Smooth muscle cell (in vitro differentiated cells): ENCODE measurements around the gene XXYLT1. TPM values are rescaled to one million over a fixed set of nuclear protein-coding genes. Genes with fewer than 3 reads are reported as not detected.

ENCODE experiments used
- DNase-seq: peaks from one replicate; lab custom pipeline; 2025; ENCODE audit not compliant: unreplicated experiment; lab: John Stamatoyannopoulos, UW
- H2AFZ ChIP-seq: fragments of 200-600 bp; sonication (generic); 2 replicates; pipeline ENCODE4 v1.6.0; 2016; ENCODE audit warnings: antibody characterized with exemption, low read depth, mild to moderate bottlenecking
- H3F3A ChIP-seq: fragments of 200-600 bp; sonication (generic); 2 replicates; pipeline ENCODE4 v1.6.0; 2017; ENCODE audit warnings: antibody characterized with exemption, low read depth
- H3K27ac ChIP-seq: fragments of 200-600 bp; sonication (generic); 2 replicates; pipeline ENCODE4 v1.5.1; 2016; ENCODE audit warnings: low read depth, mild to moderate bottlenecking
- H3K27me3 ChIP-seq: fragments of 200-600 bp; sonication (generic); 2 replicates; pipeline ENCODE4 v1.6.1; 2016; ENCODE audit warnings: low read depth, mild to moderate bottlenecking
- H3K36me3 ChIP-seq: fragments of 200-600 bp; sonication (generic); 2 replicates; pipeline ENCODE4 v1.5.1; 2016; ENCODE audit warnings: low read depth
- H3K4me1 ChIP-seq: fragments of 200-600 bp; sonication (generic); 2 replicates; pipeline ENCODE4 v1.5.1; 2016; ENCODE audit warnings: low read depth
- H3K4me2 ChIP-seq: fragments of 200-600 bp; sonication (generic); 2 replicates; pipeline ENCODE4 v1.6.0; 2016; ENCODE audit warnings: mild to moderate bottlenecking
- H3K4me3 ChIP-seq: fragments of 200-600 bp; sonication (generic); 2 replicates; pipeline ENCODE4 v1.5.1; 2016; ENCODE audit warnings: mild to moderate bottlenecking
- H3K79me2 ChIP-seq: fragments of 200-600 bp; sonication (generic); 2 replicates; pipeline ENCODE4 v1.6.0; 2016; ENCODE audit warnings: low read depth, mild to moderate bottlenecking
- H3K9ac ChIP-seq: fragments of 200-600 bp; sonication (generic); 2 replicates; pipeline ENCODE4 v1.6.0; 2016; ENCODE audit warnings: low read depth
- H3K9me3 ChIP-seq: fragments of 200-600 bp; sonication (generic); replicated peaks from 2 replicates; pipeline ENCODE4 v1.5.1; 2016; ENCODE audit warnings: low read depth
- H4K20me1 ChIP-seq: fragments of 200-600 bp; sonication (generic); 2 replicates; pipeline ENCODE4 v1.6.0; 2016; ENCODE audit warnings: low read depth
- CTCF ChIP-seq: fragments of 200-600 bp; sonication (generic); IDR thresholded peaks from 2 replicates; pipeline ENCODE4 v1.5.1; 2017; ENCODE audit warnings: borderline replicate concordance, mild to moderate bottlenecking, antibody characterized with exemption; ENCODE audit not compliant: insufficient read depth, poor library complexity, severe bottlenecking
- WGBS: methylation state at CpG from one replicate; pipeline ENCODE4 v1.1.7; 2016; ENCODE audit warnings: low lambda C conversion rate; 5-methylcytosine and 5-hydroxymethylcytosine counted together
- polyA plus RNA-seq: library from polyadenylated mRNA; unstranded; fragments of >200 nt; fragmentation: Nextera tagmentation; extraction: Ambion mirVana; gene quantifications from 2 replicates; pipeline ENCODE4 v1.2.1, GENCODE V29; 2016
- total RNA-seq: library from RNA; depleted of rRNA; stranded (reverse); fragments of >200 nt; gene quantifications from 2 replicates; pipeline ENCODE4 v1.2.3, GENCODE V29; 2014

XXYLT1 gene
- total and polyA plus RNA-seq, 2 experiments from 2014 or later, result 22.2 to 35.4 TPM

DNA sequence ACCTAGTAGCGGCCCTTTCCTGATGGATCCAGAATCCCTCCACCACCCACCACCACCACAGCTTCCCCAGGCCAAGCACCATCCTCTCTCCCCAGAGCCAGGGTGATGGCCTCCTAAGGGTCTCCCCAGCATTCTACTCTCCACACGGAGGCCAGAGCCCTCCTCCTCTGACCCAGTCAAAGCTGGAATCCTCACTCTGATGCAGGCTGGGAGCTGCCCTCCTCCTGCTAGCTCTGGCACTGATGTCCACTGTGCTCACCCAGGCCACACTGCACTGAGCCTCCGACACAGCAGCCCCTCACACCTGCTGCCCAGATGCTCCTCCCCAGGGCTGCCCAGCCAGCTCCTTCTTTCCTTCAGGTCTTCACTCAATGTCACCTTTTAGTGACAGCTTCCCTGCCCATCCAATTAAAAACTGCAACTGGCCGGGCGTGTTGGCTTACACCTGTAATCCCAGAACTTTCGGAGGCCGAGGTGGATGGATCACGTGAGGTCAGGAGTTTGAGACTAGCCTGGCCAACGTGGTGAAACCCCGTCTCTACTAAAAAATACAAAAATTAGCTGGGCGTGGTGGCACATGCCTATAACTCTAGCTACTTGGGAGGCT is 21.0 kb downstream of the XXYLT1 start:
- H3K27me3 ChIP-seq, result no peaks in the 10 kb centered on the region
- no peak overlapping the region for H2AFZ ChIP-seq
- no peaks in the 10 kb centered on the region for H3K36me3 ChIP-seq
- peaks cover 6% of the 10 kb centered on the region for H3F3A ChIP-seq
- no peaks in the 10 kb centered on the region for H3K9me3 ChIP-seq
- H3K27ac ChIP-seq, result no peak overlapping the region
- DNase-seq, result no peak
- 92% methylated on average over 11 of the region's 11 CpGs for WGBS
- H3K79me2 ChIP-seq, result peaks cover 5% of the 10 kb centered on the region
- no peak overlapping the region for H3K4me3 ChIP-seq
- H4K20me1 ChIP-seq, result no peaks in the 10 kb centered on the region
- H3K9ac ChIP-seq, result no peak overlapping the region
- H3K4me2 ChIP-seq, result no peak overlapping the region
- H3K4me1 ChIP-seq, result peaks cover 18% of the 10 kb centered on the region
- no peak for TF ChIP-seq CTCF

- H3K4me1 ChIP-seq, result peaks cover 17% of the 10 kb centered on the region
- no peak overlapping the region for H3K4me2 ChIP-seq
- DNase-seq, result no peak
- H3F3A ChIP-seq, result peaks cover 6% of the 10 kb centered on the region
- no peaks in the 10 kb centered on the region for H4K20me1 ChIP-seq
- TF ChIP-seq CTCF, result no peak
- H2AFZ ChIP-seq, result no peak overlapping the region
- no peaks in the 10 kb centered on the region for H3K27me3 ChIP-seq
- H3K79me2 ChIP-seq, result peaks cover 5% of the 10 kb centered on the region
- H3K27ac ChIP-seq, result no peak overlapping the region
- H3K36me3 ChIP-seq, result no peaks in the 10 kb centered on the region
- no peak overlapping the region for H3K4me3 ChIP-seq
- no peaks in the 10 kb centered on the region for H3K9me3 ChIP-seq
- H3K9ac ChIP-seq, result no peak overlapping the region
- 96% methylated on average over 21 of the region's 21 CpGs for WGBS
Measured at GRCh38 chr3:195249057-195249770, 21.7 kb downstream of the XXYLT1 start.

DNA sequence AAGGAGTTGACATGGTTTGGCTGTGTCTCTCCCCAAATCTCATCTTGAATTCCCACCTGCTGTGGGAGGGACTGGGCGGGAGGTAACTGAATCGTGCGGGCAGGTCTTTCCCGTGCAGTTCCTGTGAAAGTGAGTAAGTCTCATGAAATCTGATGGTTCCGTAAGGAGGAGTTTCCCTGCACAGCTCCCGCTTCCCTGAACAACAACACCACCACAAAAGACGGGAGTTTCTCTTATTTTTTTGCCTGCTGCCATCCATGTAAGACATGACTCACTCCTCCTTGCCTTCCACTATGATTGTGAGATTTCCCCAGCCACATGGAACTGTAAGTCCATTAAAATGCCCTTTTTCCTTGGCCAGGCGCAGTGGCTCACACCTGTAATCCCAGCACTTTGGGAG is 22.7 kb downstream of the XXYLT1 start:
- Histone ChIP-seq H3K79me2 (no peaks in the 10 kb centered on the region), H3K4me3 (no peak overlapping the region), H3F3A (peaks cover 6% of the 10 kb centered on the region), H4K20me1 (no peaks in the 10 kb centered on the region), H3K9me3 (no peaks in the 10 kb centered on the region), H3K4me1 (peaks cover 12% of the 10 kb centered on the region), H3K36me3 (no peaks in the 10 kb centered on the region), H3K4me2 (no peak overlapping the region), H2AFZ (no peak overlapping the region), H3K9ac (no peak overlapping the region), H3K27me3 (no peaks in the 10 kb centered on the region), H3K27ac (no peak overlapping the region)
- TF ChIP-seq CTCF, result no peak
- 95% methylated on average over 8 of the region's 8 CpGs for WGBS
- DNase-seq, result no peak

DNA sequence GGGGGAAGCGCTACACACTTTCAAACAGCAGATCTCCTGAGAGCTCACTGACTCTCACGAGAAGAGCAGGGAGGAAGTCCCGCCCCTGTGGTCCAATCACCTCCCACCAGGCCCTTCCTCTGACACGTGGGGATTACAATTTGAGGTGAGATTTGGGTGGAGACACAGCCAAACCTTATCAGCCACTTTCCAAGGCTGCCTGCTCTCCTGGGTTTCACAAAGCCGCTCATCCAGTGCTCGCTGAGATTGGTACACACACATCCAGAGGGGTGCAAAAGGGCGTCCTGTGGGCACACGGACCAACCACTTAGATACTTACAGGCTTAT is 23.1 kb downstream of the XXYLT1 start:
- Histone ChIP-seq H2AFZ (no peak overlapping the region), H3K9me3 (no peaks in the 10 kb centered on the region), H3K27me3 (no peaks in the 10 kb centered on the region), H3K4me2 (no peak overlapping the region), H4K20me1 (no peaks in the 10 kb centered on the region), H3K36me3 (no peaks in the 10 kb centered on the region), H3K79me2 (no peaks in the 10 kb centered on the region), H3K4me1 (peaks cover 8% of the 10 kb centered on the region), H3K9ac (no peak overlapping the region), H3K27ac (no peak overlapping the region), H3K4me3 (no peak overlapping the region), H3F3A (peaks cover 6% of the 10 kb centered on the region)
- 91% methylated on average over 8 of the region's 8 CpGs for WGBS
- no peak for DNase-seq
- TF ChIP-seq CTCF, result no peak
